Caco-2 (cell line): ENCODE data around the gene HJV. TPM values are rescaled to one million over a fixed set of nuclear protein-coding genes. Genes with fewer than 3 reads are reported as not detected.

ENCODE experiments used
- BruUV-seq: library from RNA; stranded (reverse); fragments of 400-500 nt; replicated peaks from 2 replicates; lab custom pipeline; 2021; lab: Mats Ljungman, UMichigan
- CTCF ChIA-PET: fragments of 300-600 bp; sonication (Branson Sonifier 250); formaldehyde crosslinking; loops from one replicate; lab custom pipeline; 2022; ENCODE audit warnings: antibody characterized with exemption; lab: Charles Lee
- POLR2A ChIA-PET: fragments of 300-600 bp; sonication (Branson Sonifier 250); formaldehyde crosslinking; loops from one replicate; lab custom pipeline; 2022; ENCODE audit warnings: antibody characterized with exemption; lab: Charles Lee
- DNase-seq, 2 experiments: peaks; one replicate each; pipeline versions ENCODE4 v3.0.0 to v3.0.0-alpha.2; 2020 to 2022
- H3K27me3 ChIP-seq: replicated peaks from 2 replicates; pipeline ENCODE4 v1.6.0; 2011; ENCODE audit warnings: low read length; ENCODE audit not compliant: control insufficient read depth, insufficient read depth
- H3K36me3 ChIP-seq: 2 replicates; pipeline ENCODE4 v1.5.1; 2011; ENCODE audit warnings: low read length; ENCODE audit not compliant: control insufficient read depth, insufficient read depth
- H3K4me1 ChIP-seq: fragments of 250-450 bp; sonication (Bioruptor Pico); 2 replicates; pipeline ENCODE4 v1.5.1; 2020; ENCODE audit warnings: mild to moderate bottlenecking
- H3K4me3 ChIP-seq: 2 replicates; pipeline ENCODE4 v1.5.1; 2011; ENCODE audit warnings: low read depth, mild to moderate bottlenecking, control low read depth, low read length
- H3K9me3 ChIP-seq: fragments of 250-450 bp; sonication (Bioruptor Pico); 2 replicates; pipeline ENCODE4 v1.5.1; 2020; ENCODE audit warnings: mild to moderate bottlenecking, moderate library complexity
- H3K27ac Mint-ChIP-seq: one replicate; pipeline ENCODE4 v1.8.0; 2022; ENCODE audit warnings: mixed read lengths; ENCODE audit not compliant: unreplicated experiment
- H3K27me3 Mint-ChIP-seq: one replicate; pipeline ENCODE4 v1.8.0; 2022; ENCODE audit warnings: mixed read lengths; ENCODE audit not compliant: insufficient read depth, unreplicated experiment
- H3K36me3 Mint-ChIP-seq: one replicate; pipeline ENCODE4 v1.8.0; 2022; ENCODE audit warnings: mild to moderate bottlenecking, mixed read lengths; ENCODE audit not compliant: insufficient read depth, unreplicated experiment
- H3K4me1 Mint-ChIP-seq: one replicate; pipeline ENCODE4 v1.8.0; 2022; ENCODE audit warnings: low read depth, mixed read lengths; ENCODE audit not compliant: unreplicated experiment
- H3K4me3 Mint-ChIP-seq: one replicate; pipeline ENCODE4 v1.8.0; 2022; ENCODE audit warnings: mild to moderate bottlenecking, moderate library complexity, mixed read lengths; ENCODE audit not compliant: unreplicated experiment
- H3K9me3 Mint-ChIP-seq: one replicate; pipeline ENCODE4 v1.8.0; 2022; ENCODE audit warnings: mixed read lengths; ENCODE audit not compliant: unreplicated experiment
- CTCF ChIP-seq, 2 experiments: fragments of 200-600 bp in 1 of 2; IDR thresholded peaks; 1 replicate in 1 of 2; 2 replicates in 1 of 2; pipeline versions ENCODE4 v1.5.1 to v1.8.0; 2011 to 2022; ENCODE audit warnings: antibody characterized with exemption in 1 of 2, control low read depth in 1 of 2, inconsistent platforms in 1 of 2, low read depth in 1 of 2, low read length in 1 of 2, mild to moderate bottlenecking in 1 of 2, moderate library complexity in 1 of 2; ENCODE audit not compliant: insufficient read depth in 1 of 2, severe bottlenecking in 1 of 2, unreplicated experiment in 1 of 2
- intact Hi-C: fragments of 100-400 bp; cut with micrococcal nuclease; formaldehyde crosslinking; loops from one replicate; pipeline ENCODE4 v1.10.0; 2022; ENCODE audit not compliant: unreplicated experiment
- total RNA-seq: library from RNA; stranded (reverse); gene quantifications from 2 replicates; pipeline ENCODE4 v1.2.3, GENCODE V29; 2022

Gene HJV
- total RNA-seq, 1 experiment from 2014 or later: not detected

DNA sequence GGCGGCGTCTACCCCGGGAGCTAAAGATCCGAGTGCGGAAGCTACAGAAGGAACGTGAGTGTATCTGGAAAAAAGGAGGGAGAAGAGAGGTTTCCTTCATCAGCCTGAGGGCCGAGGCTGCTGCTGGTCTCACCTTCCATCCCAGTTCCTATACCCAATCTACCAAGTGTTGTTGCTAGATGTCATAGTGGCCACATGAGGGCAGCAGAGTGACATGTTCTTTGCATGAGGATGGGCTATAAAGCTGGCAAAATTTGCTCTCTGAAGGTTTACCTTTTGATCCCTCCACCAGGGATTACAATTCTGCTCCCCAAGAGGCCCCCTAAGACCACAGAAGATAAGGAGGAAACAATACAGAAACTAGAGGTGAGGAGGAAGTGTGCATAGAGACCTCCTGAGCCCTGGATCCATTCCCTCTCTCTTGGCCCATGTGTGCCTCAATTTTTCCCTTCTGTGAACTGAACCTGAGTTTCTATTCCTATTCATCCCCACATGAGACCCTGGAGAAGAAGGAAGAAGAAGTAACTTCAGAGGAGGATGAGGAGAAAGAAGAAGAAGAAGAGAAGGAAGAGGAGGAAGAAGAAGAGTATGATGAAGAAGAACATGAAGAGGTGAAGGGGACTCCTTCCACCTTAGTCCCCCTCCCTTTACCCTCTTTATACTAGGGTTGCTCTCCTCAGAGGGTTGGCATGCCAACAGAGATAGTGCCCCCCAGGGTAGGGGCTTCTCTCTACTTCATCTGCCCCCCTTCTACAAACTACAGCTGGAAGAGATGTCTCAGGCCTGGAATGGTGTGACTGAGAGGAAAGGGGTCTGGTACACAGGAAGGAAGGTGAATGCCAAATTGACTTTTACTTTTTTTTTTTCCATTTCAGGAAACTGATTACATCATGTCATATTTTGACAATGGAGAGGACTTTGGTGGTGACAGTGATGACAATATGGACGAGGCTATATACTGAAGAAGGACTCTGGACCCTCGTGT is 43.8 kb downstream of the HJV start:
- no peaks in the 10 kb centered on the region for H3K36me3 ChIP-seq
- ChIA-PET CTCF (interaction anchor here (0.6 to 3.1 kb wide), 12 partner anchors 14 to 118 kb away, joined by 3 to 22 read pairs (median 6); partner anchors contain the start of genes ANKRD34A, LIX1L, PEX11B and PIAS3), POLR2A (interaction anchor here (0.6 to 1.9 kb wide), 3 partner anchors 13 to 32 kb away, joined by 4 to 8 read pairs (median 7); partner anchors contain the start of genes ANKRD34A and POLR3GL)
- no peaks in the 10 kb centered on the region for H3K27me3 Mint-ChIP-seq
- no peaks in the 10 kb centered on the region for H3K36me3 Mint-ChIP-seq
- no peak overlapping the region for H3K27ac Mint-ChIP-seq
- TF ChIP-seq CTCF (IDR thresholded peaks at IDR 0.05; ENCODE audit: insufficient read depth in 1 of 2, low read depth in 1 of 2, low read length in 1 of 2, severe bottlenecking in 1 of 2, unreplicated experiment in 1 of 2): peak; percentile 86 to 87
- no peak overlapping the region for H3K4me3 ChIP-seq
- H3K4me1 Mint-ChIP-seq: no peaks in the 10 kb centered on the region
- H3K4me1 ChIP-seq: peaks cover 32% of the 10 kb centered on the region
- no TSS peak for BruUV-seq
- intact Hi-C loops: loop anchor here (1.0 to 5.0 kb wide), 4 partner anchors 30 to 85 kb away; partner anchors contain the start of gene RBM8A
- peak; percentile 68 to 77 for DNase-seq
- no peaks in the 10 kb centered on the region for H3K27me3 ChIP-seq
- H3K4me3 Mint-ChIP-seq: no peak overlapping the region
- H3K9me3 ChIP-seq: no peaks in the 10 kb centered on the region
- H3K9me3 Mint-ChIP-seq: no peaks in the 10 kb centered on the region

GRCh38 chr1:145977016-145977415 is 44.5 kb downstream of the HJV start:
- Mint-ChIP-seq H3K4me3 (no peak overlapping the region), H3K9me3 (no peaks in the 10 kb centered on the region), H3K36me3 (no peaks in the 10 kb centered on the region), H3K27ac (no peak overlapping the region), H3K4me1 (no peaks in the 10 kb centered on the region), H3K27me3 (no peaks in the 10 kb centered on the region)
- Histone ChIP-seq H3K9me3 (no peaks in the 10 kb centered on the region), H3K4me3 (no peak overlapping the region), H3K4me1 (peaks cover 32% of the 10 kb centered on the region), H3K27me3 (no peaks in the 10 kb centered on the region), H3K36me3 (no peaks in the 10 kb centered on the region)
- no TSS peak for BruUV-seq
- no peak for DNase-seq
- ChIA-PET CTCF (interaction anchor here (0.6 to 3.1 kb wide), 8 partner anchors 13 to 131 kb away, joined by 3 to 22 read pairs (median 7); partner anchors contain the start of genes ANKRD34A, LIX1L, NUDT17 and PIAS3), POLR2A (no interaction called here)
- intact Hi-C loops: loop anchor here (1.0 to 5.0 kb wide), 4 partner anchors 30 to 85 kb away; partner anchors contain the start of gene RBM8A
- TF ChIP-seq CTCF (IDR thresholded peaks at IDR 0.05; ENCODE audit: insufficient read depth in 1 of 2, low read depth in 1 of 2, low read length in 1 of 2, severe bottlenecking in 1 of 2, unreplicated experiment in 1 of 2): no peak

GRCh38 chr1:145975216-145975615 is 46.3 kb downstream of the HJV start:
- Histone ChIP-seq H3K9me3 (no peaks in the 10 kb centered on the region), H3K4me1 (peaks cover 24% of the 10 kb centered on the region), H3K27me3 (no peaks in the 10 kb centered on the region), H3K36me3 (no peaks in the 10 kb centered on the region), H3K4me3 (no peak overlapping the region)
- no peaks in the 10 kb centered on the region for H3K4me1 Mint-ChIP-seq
- no TSS peak for BruUV-seq
- no peaks in the 10 kb centered on the region for H3K36me3 Mint-ChIP-seq
- no peaks in the 10 kb centered on the region for H3K9me3 Mint-ChIP-seq
- no peak for DNase-seq
- TF ChIP-seq CTCF (IDR thresholded peaks at IDR 0.05; ENCODE audit: insufficient read depth in 1 of 2, low read depth in 1 of 2, low read length in 1 of 2, severe bottlenecking in 1 of 2, unreplicated experiment in 1 of 2): no peak
- H3K27ac Mint-ChIP-seq: no peak overlapping the region
- H3K27me3 Mint-ChIP-seq: no peaks in the 10 kb centered on the region
- intact Hi-C loops: loop anchor here (5.0 kb wide), 1 partner anchor 48 kb away; the partner anchor contains the start of gene RBM8A
- ChIA-PET CTCF (no interaction called here), POLR2A (interaction anchor here (0.5 kb wide), 1 partner anchor 65 kb away, joined by 6 read pairs; no protein-coding TSS in a partner anchor)
- no peak overlapping the region for H3K4me3 Mint-ChIP-seq
